NCI-H146 treated with DMSO at 0.1 percent for 48 hours (cell line): ENCODE measurements around the gene PNMA8A.
A peak's percentile ranks its signal among the peaks of the same experiment; 100 is the strongest.

Experiments used
- DNase-seq: peaks from one replicate; lab custom pipeline; 2025; ENCODE audit not compliant: unreplicated experiment; lab: John Stamatoyannopoulos, UW

The PNMA8A gene

GRCh38 chr19:46493236-46494145, 22.1 kb upstream of the PNMA8A start:
- no peak for DNase-seq

- DNase-seq = no peak
Measured at GRCh38 chr19:46492841-46493235, 21.5 kb upstream of the PNMA8A start.

DNA sequence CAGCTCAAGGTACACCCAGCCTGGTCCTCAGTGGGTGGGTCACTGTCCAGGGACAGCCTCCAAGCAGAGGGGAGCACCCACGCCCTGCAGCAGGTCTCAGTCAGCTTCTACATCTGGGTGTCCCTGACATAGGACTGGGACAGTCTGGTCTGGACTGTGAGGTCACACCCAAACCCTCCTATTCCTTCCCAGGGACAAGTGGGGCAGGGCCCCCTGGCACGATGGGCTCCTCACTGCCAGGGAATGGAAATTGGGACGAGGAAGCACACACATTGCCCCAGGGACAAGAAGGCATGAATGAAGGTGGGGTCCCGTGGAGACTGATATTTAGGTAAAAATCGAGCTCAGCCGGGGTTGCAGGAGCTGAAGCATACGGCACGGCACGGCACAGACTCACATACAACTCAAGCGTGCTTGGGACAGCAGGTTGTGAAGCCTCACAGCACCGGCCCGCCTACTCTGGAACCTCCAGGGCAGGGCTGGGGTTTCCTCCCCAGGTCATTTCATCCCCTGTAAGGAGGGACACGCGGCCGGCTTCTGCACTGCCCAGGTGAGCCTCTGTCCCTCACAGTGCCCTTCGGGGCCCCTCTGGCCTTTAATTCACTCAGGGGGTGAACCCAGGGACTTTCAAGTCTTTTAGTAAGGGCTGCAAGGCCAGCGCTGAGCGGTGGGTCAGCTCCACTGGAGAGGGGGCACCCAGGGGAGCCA, 20.8 kb upstream of the PNMA8A start:
- no peak for DNase-seq

DNA sequence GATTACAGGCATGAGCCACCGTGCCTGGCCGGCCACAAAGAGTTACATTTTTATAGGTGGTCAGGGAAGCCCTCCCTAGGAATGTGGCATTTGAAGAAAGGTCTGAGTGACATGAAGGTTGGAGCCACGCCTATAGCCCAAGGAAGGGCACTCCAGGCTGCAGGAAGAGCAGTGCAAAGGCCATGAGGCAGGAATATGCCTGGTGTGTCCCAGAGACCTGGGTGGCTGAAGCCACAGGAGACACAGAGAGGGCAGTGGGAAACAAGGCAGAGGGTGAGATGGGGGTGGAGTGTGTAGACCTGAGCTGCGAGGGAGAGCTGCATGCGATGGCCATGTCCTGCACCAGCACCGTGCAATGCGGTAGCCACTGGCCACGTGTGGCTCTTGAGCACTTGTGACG, 19.4 kb upstream of the PNMA8A start:
- DNase-seq = no peak

DNA sequence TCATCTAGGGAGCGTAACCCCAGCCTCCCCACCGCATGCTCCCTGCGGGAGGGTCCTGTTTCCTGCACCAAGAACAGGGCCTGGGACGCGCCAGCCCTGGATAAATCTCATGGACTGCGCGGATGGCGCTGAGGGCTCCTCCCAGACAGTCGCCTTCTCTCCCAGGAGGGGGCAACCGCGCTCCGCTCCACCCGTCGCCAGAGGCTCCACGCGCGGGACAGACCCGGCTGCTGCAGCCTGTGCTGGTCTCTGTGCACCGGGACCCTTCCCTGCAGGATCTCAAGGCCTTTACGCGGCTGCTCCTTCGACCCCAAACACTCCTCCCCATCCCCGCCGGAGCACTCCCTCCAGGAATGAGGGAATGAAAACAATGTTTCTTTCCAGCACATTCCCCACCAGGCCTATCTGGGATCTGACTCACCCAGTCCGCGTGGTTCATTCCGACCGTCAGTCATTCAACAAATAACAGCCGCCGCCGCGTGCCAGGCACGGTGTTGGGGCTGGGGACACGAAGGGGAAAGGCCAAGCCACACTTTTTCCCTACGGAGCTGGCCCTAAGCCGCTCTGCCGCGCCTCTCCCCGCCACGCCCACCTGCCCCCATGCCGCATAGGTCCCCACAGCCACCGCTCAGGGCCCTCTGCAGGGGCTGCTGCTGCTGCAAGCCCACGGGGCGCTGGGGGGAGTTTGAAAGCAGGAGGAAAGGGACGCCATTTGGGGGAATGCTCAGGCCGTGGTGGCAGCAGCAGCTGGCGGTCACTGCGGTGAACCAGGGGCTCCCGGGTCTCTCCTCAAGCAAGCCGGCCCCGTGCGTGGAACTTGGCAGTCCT, 18.3 kb upstream of the PNMA8A start:
- no peak for DNase-seq

DNA sequence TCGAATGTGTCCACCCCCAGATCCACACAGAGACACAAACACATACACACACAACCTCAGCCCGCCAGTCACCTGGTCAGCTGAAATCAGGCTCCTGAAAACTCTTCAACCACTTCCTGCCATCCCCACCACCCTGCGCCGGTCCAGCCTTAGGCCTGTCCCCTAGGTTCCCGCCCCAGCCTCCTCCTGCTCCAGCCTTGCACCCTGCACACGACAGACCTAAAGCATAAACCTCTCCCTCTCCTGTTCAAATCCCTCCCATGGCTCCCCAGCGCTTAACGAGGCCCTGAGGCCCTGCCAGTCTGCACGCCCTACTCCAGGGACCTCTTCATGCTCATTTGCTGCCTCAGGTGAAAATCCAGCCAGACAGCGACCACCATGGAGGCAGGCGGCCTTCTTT, 17.2 kb upstream of the PNMA8A start:
- no peak for DNase-seq

DNA sequence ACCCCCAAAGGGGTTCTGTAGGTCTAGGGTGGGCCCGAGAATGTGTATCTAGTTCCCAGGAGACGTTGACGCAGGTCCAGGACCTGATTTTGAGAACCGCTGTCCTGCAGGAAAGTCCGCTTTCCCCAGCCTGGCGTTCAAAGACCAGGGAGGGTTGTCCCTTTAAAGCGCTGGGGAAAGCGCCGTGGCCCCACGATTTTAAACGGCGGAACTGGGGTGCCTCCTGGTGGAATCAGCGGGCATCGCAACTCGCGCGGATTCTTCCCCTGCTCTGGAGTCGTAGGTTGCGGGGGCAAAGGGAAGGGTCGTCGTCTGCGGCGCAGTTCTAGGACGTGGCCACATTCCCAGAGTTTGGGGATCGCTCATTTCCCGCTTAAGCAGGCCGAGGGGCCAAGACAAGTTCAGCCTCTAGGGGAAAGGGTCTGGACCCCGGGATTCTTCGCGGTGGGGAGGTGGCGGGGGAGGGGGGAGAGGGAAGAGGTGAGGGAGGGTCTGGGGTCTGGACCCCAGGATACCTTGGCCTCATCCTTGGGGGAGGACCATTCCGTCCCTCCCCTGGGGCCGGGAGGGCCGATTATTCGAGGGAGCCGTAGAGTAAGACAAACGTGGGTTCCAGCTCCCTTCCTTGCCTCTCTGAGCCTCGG, 16.6 kb upstream of the PNMA8A start:
- peak; percentile 20 for DNase-seq

DNA sequence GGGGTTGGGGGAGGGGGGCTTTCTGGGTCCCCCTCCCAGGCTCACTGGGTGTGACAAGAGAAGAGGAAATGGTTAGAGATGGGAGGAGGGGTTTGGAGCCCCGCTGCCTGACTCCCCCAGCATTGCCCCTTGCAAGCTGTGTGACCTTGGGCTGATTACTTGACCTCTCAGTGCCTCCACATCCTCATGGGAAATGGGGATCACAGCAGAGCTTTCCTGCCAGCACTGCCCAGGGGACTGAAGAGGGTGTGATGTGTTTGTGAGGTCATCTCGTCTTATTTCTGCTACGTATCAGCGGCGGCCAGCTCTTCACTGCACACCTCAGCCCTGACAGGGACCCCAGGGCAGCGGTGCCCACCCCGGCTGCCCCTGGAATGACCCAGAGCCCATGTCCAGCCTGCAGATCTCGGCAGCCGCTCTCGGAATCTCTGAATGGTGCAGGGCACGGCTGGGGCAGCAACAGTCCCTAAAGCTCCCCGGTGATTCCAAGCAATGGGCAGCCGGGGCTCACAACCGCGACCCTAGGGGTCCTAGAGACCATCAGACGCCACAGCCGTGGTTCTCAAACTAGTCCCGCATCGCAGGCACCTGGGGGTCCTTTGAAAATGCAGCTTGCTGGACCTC, 15.9 kb upstream of the PNMA8A start:
- no peak for DNase-seq

GRCh38 chr19:46486358-46486757, 15.0 kb upstream of the PNMA8A start:
- DNase-seq = no peak

DNA sequence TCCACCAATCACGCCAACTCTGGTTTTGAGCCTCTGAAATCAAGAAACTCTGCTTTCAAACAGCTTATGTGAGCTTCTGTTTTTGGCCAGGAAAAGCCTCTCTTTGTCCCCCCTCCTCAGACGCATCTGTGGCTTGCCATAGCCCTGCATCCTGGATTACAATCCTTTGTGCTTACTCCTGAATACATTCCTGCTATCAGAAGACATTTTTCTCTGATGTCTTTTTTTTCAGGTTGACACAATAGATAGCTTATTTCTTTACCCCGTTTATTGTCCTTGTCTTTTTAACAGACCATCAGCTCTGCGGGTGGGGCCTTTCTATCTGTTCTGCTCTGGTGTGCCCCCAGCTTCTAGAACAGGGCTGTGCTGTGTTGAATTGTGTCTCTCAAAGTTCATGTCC, 13.3 kb upstream of the PNMA8A start:
- no peak for DNase-seq

- DNase-seq = no peak
Measured at GRCh38 chr19:46482631-46483030, 11.3 kb upstream of the PNMA8A start.

- DNase-seq = no peak
Measured at GRCh38 chr19:46481947-46482346, 10.6 kb upstream of the PNMA8A start.

- no peak for DNase-seq
Measured at GRCh38 chr19:46481223-46481848, 10.0 kb upstream of the PNMA8A start.

GRCh38 chr19:46480415-46480814, 9.1 kb upstream of the PNMA8A start:
- DNase-seq = no peak

DNA sequence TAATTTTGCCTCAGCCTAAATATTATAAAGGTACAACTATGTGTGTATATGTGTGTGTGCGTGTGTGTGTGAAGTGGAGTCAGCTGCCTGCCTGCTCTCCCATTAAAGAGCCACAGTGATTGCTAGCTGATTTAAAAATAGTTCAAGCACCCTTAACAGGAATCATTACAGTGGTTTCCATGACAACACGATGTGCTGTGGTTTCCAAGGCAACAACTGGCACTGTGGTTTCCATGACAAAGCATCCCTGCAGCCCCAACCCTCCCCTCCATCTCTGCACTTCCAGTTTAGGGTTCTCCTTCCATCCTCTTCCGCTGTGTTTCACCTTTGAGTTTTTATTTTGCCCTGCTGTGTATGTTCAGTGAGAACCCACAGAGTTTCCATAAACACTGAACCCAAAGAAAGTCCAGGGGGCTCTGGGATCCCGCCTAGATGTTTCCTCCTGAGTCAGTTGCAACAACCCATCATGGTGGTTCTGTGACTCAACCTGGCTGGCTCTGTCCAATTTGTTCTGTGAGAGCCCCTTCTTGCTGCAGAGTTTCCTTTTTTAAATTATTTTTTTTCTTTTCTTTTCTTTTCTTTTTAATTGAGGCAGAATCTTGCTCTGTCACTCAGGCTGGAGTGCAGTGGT, 7.1 kb upstream of the PNMA8A start:
- DNase-seq = no peak

GRCh38 chr19:46475986-46476385, 4.6 kb upstream of the PNMA8A start:
- DNase-seq = no peak

DNA sequence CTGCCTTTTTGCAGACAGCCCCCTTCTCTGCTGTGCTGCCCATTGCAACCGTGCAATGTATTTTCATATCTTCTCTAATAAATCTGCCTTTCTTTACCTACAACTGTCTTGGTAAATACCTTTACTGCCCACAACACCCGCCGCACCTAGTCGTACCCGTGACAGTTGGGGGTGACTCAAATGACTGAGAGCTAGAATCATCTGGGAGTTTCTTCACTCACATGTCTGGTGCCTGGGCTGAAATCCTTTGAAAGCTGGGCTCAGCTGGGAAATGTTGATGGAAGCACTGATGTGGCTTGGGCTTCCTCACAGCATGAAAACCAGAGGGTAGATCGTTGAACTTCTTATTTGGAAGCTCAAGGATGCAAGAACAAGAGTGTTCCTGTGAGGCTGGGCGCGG, 2.8 kb upstream of the PNMA8A start:
- no peak for DNase-seq

GRCh38 chr19:46472592-46472991, 1.2 kb upstream of the PNMA8A start:
- DNase-seq = no peak

- no peak for DNase-seq
Measured at GRCh38 chr19:46471811-46472543, 614 bp upstream of the PNMA8A start.
